ENCODE measurements around the gene CYS1. TPM values are rescaled to one million over a fixed set of nuclear protein-coding genes. Genes with fewer than 3 reads are reported as not detected.
A peak's percentile ranks its signal among the peaks of the same experiment; 100 is the strongest.

CYS1 gene
- total RNA-seq, 1 donor from 2014 or later = 0.56 TPM

GRCh38 chr2:10022966-10023662, 57.1 kb downstream of the CYS1 start:
- H3K4me1 ChIP-seq = no peaks in the 10 kb centered on the region
- H3K79me2 ChIP-seq (ENCODE audit: low read depth) = no peaks in the 10 kb centered on the region
- no peaks in the 10 kb centered on the region for H3F3A ChIP-seq (ENCODE audit: low read depth)
- H3K4me3 ChIP-seq = no peak overlapping the region
- no peaks in the 10 kb centered on the region for H3K27me3 ChIP-seq
- Mint-ChIP-seq H3K36me3 (no peaks in the 10 kb centered on the region), H3K27ac (no peak overlapping the region), H3K27me3 (ENCODE audit: insufficient read depth, low read depth) (peaks cover 2% of the 10 kb centered on the region), H3K9me3 (no peaks in the 10 kb centered on the region), H3K4me1 (peaks cover 2% of the 10 kb centered on the region), H3K4me3 (no peak overlapping the region)
- H2AFZ ChIP-seq (replicated peaks) = no peak overlapping the region
- no peak for DNase-seq (ENCODE audit: low spot score)
- H3K4me2 ChIP-seq = no peak overlapping the region
- no peak overlapping the region for H3K9ac ChIP-seq
- TF ChIP-seq EZH2 (IDR thresholded peaks at IDR 0.05) (no peak), CTCF (IDR thresholded peaks at IDR 0.05) (peak; percentile 34)
- H4K20me1 ChIP-seq (ENCODE audit: low read depth) = no peaks in the 10 kb centered on the region
- H3K9me3 ChIP-seq (ENCODE audit: low read depth) = no peaks in the 10 kb centered on the region
- no peak overlapping the region for H3K27ac ChIP-seq
- H3K36me3 ChIP-seq = no peaks in the 10 kb centered on the region

- Mint-ChIP-seq H3K27me3 (ENCODE audit: insufficient read depth, low read depth) (peaks cover 3% of the 10 kb centered on the region), H3K36me3 (no peaks in the 10 kb centered on the region), H3K4me1 (no peaks in the 10 kb centered on the region), H3K4me3 (no peak overlapping the region), H3K9me3 (peaks cover 1% of the 10 kb centered on the region), H3K27ac (no peak overlapping the region)
- Histone ChIP-seq H3K27me3 (no peaks in the 10 kb centered on the region), H3K27ac (no peak overlapping the region), H3K4me2 (no peak overlapping the region), H3K4me3 (no peak overlapping the region), H3F3A (ENCODE audit: low read depth) (no peaks in the 10 kb centered on the region), H3K36me3 (no peaks in the 10 kb centered on the region), H3K79me2 (ENCODE audit: low read depth) (no peaks in the 10 kb centered on the region), H3K9ac (no peak overlapping the region), H3K9me3 (ENCODE audit: low read depth) (no peaks in the 10 kb centered on the region), H4K20me1 (ENCODE audit: low read depth) (no peaks in the 10 kb centered on the region), H3K4me1 (no peaks in the 10 kb centered on the region), H2AFZ (replicated peaks) (no peak overlapping the region)
- DNase-seq (ENCODE audit: low spot score) = no peak
- TF ChIP-seq EZH2phosphoT487 (IDR thresholded peaks at IDR 0.05) (no peak), EZH2 (IDR thresholded peaks at IDR 0.05) (no peak), CTCF (IDR thresholded peaks at IDR 0.05) (no peak)
These were observed 57.8 kb downstream of the CYS1 start for GRCh38 chr2:10022445-10022844.

GRCh38 chr2:10022041-10022421, 58.2 kb downstream of the CYS1 start:
- H3K4me3 Mint-ChIP-seq = no peak overlapping the region
- Histone ChIP-seq H3K36me3 (no peaks in the 10 kb centered on the region), H3K4me2 (no peak overlapping the region), H3K9ac (no peak overlapping the region), H3K4me3 (no peak overlapping the region), H3K4me1 (no peaks in the 10 kb centered on the region), H4K20me1 (ENCODE audit: low read depth) (no peaks in the 10 kb centered on the region), H3K9me3 (ENCODE audit: low read depth) (no peaks in the 10 kb centered on the region), H3K27me3 (no peaks in the 10 kb centered on the region), H3K27ac (no peak overlapping the region), H3K79me2 (ENCODE audit: low read depth) (no peaks in the 10 kb centered on the region), H3F3A (ENCODE audit: low read depth) (no peaks in the 10 kb centered on the region), H2AFZ (replicated peaks) (no peak overlapping the region)
- no peak for DNase-seq (ENCODE audit: low spot score)
- TF ChIP-seq CTCF (IDR thresholded peaks at IDR 0.05) (no peak), EZH2 (IDR thresholded peaks at IDR 0.05) (no peak), EZH2phosphoT487 (IDR thresholded peaks at IDR 0.05) (no peak)
- H3K9me3 Mint-ChIP-seq = peaks cover 3% of the 10 kb centered on the region
- H3K27me3 Mint-ChIP-seq (ENCODE audit: insufficient read depth, low read depth) = peaks cover 8% of the 10 kb centered on the region
- H3K27ac Mint-ChIP-seq = no peak overlapping the region
- H3K4me1 Mint-ChIP-seq = no peaks in the 10 kb centered on the region
- H3K36me3 Mint-ChIP-seq = no peaks in the 10 kb centered on the region
